ENCODE results near the gene WDR5. TPM values are rescaled to one million over a fixed set of nuclear protein-coding genes. Genes with fewer than 3 reads are reported as not detected.

WDR5 gene
- total RNA-seq, 1 donor from 2014 or later: 16.6 TPM

DNA sequence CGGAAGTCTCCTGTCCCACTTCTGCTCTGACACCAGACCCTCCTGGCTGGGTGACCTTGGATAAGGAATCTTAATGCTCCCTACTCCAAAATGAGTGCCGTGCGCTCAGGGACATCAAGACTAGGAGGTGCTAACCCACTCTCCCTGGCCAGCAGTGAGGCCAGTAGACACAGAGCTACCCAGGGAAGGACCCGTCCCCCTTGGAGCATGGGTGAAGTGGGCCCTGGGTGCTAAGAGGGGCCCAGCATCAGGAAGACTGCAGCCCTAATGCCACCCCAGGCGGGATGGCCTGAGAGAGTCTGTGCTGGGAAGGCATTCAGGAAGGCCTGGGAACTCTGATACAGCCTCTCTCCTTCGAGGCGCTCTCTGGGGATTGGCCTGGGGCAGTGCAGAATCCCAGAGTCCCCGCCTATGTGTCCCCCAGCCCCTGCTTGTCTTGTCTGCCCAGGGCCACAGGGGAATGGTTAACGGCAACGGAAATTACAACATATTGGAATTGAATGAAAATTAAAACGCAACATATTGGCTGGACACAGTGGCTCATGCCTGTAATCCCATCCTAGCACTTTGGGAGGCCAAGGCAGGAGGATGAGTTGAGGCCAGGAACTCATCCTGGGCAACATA is 58.1 kb downstream of the WDR5 start:
- intact Hi-C loops (cut with DNase I): no loop called here
- no peak for DNase-seq (ENCODE audit: low spot score)

DNA sequence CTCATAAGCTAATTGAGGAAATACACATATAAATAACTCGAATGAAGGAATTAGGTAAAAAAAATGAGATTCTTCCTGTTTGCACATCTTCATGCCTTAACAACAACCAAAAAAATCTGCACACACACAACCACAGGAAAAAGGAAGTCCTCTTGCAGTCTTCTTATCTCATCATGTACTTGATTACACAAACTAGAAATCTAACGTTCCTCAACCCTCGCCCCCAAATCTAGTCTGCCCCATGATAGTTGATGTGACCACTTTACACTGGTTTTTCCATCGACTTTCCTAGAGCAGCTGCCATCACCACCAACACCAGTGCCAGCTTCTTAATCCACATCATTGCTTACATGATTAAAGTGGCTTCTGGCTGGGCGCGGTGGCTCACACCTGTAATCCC is 59.7 kb downstream of the WDR5 start:
- intact Hi-C loops (cut with DNase I): no loop called here
- no peak for DNase-seq (ENCODE audit: low spot score)

DNA sequence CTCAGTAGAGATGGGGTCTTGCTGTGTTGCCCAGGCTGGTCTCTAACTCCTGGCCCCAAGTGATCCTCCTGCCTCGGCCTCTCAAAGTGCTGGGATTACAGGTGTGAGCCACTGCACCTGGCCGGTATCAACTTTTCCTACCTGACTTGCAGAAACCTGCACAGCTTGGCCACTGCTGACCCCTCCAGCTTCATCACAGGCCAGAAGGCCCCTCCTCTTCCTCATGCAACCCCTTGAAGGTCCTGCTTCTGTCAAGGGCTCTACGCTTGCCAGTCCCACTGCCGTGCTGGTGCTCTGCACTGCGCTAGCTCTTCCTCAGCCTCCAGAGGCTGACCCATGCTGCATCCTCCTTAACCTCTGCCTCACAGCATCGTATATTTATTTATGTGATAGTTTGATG is 61.0 kb downstream of the WDR5 start:
- no peak for DNase-seq (ENCODE audit: low spot score)
- intact Hi-C loops (cut with DNase I): no loop called here

DNA sequence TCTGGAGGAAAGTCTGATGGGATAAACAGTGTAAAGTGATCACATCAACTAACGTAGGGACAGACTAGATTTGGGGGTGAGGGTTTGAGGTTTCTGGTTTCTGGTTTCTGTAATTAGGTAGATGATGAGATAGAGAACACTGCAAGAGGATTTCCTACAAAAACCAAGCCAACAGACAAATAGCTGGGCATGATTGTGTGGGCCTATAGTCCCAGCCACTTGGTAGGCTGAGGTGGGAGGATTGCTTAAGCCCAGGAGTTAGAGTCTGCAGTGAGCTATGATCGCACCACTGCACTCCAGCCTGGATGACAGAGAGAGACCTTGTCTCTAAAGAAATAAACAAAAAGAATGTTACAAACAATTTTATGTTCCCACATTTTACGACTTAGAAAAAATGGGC is 62.9 kb downstream of the WDR5 start:
- no peak for DNase-seq (ENCODE audit: low spot score)
- intact Hi-C loops (cut with DNase I): no loop called here

DNA sequence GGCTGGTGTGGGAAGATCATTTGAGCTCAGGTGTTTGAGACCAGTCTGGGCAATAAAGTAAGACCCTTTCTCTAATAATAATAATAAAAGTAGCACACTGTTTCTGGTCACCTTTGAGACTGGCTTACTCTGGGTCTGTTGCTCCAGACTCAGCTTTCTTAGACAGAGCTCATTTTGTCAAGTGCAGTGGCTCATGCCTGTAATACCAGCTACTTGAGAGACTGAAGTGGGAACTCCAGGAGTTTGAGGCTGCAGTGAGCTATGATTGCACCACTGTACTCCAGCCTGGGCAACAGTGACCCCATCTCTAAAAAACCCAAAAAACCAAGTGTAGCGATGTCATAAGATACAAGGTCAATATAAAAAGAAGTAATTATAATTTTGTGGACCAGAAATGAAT is 64.8 kb downstream of the WDR5 start:
- intact Hi-C loops (cut with DNase I): no loop called here
- no peak for DNase-seq (ENCODE audit: low spot score)

DNA sequence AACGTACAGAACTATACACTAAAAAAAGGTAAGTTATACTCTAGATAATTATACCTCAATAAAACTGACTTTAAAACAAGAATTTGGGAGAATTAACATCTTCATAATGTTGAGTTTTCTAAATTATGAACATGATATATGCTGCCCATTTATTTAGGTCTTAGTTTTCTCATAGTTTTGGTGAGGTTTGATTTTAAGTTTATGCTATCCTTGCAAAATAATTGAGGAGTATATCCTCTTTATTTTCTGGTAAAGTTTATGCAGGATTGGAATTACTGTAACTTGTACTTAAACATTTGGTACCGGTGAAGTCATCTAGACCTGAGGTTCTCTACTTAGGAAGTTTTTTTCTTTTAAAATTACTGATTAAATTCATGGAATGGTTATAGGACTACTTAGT is 67.3 kb downstream of the WDR5 start:
- intact Hi-C loops (cut with DNase I): no loop called here
- DNase-seq (ENCODE audit: low spot score): no peak

DNA sequence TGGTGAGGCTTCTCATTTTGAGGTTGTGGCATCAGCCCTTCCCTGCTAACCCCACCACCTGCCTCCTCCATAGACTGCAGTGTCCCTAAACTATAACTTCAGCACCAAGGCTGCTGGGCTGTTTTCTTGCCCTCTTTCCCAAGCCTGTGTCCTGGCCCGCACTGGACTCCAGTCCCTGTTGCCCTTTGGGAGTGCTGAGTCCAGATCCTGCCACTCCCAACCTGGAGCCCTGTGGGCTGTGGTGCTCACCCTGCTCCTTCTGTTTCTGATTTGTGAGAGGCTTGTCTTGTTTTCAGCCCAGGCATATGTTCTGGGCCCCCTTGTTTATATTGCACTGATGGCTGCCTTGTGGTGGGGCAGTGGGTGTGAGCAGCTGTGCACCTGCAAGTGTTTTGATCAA is 68.2 kb downstream of the WDR5 start:
- intact Hi-C loops (cut with DNase I): no loop called here

DNA sequence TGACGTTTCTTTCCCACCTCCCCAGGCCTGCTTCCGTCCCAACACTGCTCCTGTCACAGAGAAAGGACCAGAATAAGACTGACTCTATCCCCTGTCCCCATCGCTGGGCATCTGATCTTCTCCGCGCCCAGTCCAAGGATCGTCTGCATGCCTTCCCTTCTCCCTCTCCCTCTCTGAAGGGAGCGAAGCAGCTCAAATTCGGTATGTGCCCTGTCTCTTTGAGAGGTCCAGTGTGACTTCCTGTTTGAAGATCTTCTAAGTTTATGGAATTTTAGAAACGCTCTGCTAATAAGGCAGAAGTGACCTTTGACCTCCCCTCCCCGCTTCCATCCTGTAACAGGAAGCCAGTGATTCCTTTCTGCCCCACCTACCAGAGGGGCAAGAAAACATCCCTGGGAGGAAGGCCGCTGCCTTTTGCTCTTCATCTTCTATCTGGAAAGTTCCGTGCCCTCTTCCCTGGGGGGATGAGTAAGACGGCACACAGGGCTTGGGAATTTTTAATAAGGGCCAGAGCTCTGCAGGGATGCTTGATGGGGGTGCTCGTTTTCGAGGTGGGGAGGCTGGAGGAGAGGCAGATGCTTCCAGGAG is 69.2 kb downstream of the WDR5 start:
- intact Hi-C loops (cut with DNase I): no loop called here
- no peak for DNase-seq (ENCODE audit: low spot score)

More for the DNA sequence above, 68.2 kb downstream of the WDR5 start:
- no peak for DNase-seq (ENCODE audit: low spot score)

DNA sequence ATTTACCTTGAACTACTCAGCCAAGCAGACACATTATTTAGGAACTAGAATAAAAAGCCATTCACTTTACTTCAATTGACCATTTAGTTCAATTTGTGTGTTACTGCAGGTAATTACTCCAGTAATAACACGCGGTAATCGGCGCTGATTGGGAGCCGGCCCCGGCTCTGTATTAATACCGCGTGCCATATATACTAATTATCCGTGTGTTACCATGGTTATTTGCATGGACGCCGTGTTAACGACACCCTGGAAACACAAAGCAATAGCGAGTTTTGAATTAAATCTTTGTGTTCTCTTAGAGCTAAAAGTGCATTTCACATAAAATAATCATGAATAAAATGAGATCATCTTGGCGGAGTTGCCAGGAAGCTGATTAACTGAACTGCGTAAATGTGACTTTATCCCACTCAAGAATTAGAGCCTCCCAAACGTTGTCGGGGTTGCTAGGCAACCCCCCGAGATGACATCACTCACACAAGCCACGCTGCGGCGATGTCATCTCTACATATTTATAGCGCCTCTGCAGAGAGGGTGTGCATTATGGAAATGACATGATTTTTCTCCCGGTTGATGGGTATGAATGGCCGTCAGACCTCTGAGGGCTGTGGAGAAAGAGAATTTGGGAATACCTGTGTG is 69.9 kb downstream of the WDR5 start:
- intact Hi-C loops (cut with DNase I): no loop called here
- DNase-seq (ENCODE audit: low spot score): no peak

DNA sequence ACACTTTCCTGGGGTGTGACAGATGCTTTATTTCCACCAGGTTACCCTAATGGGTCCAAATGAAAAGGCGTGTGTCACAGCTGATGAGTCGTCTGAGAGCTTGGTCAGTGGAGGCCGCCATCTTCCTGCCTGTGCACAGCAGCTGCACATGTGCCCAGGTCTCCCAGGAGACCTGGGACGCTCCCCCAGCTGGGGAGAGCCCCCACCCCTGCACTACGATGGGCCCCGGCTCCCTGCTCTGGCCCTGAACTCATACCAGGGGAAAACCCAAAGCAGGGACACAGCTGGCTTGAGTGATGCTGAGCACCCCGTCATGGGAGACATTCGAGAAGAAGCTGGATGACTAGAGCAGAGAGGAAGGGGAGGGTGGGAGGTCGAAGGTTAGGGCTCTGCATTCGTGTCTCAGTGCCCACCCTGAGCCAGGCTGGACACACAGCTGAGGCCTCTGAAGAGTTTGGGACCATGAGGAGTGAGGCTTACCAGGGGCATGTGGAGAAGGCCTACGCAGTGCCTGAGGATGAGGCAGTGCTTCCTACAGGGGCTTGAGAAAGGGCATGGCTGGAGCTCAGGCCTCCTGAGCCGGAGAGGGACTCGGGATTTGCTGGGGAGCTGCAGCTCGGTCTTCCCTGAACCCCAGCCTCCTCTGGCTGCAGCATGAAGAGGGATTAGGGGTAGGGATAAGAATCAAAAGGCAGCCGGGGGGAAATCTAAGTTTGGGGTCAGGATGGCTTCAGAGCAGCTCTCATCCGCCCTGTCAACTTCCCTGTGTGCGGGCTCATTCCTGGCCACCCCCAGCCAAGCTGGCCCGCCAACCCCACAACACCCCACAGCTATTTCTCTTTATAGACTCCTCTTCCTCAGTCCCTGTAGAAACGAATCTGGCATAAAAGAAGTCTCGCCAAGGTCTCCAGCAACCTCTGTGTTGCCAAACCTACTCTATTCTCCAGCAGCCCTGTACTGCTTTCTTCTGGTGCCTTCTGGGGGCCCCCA is 70.7 kb downstream of the WDR5 start:
- intact Hi-C loops (cut with DNase I): no loop called here
- DNase-seq (ENCODE audit: low spot score): no peak

DNA sequence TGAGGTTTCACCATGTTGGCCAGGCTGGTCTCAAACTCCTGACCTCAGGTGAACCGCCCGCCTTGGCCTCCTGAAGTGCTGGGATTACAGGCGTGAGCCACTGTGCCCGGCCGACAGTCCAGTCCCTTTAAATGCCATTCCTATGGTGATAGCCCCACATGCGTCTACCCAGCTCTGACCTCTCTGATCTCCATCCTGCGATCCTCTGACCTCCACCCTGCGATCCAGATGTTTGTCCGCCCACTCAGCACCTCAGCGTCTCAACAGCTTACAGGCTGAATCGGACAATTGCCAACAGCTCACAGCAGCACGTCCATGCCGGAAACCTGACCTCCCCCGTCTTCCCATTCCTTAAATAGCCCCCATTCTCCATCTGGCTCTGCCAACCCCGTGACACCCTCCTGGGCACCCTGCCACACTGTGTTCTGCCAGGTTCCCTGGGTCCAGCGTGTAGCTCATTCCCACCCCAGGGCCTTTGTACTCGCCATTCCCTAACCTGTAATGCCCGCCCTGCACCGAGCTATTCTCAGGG is 72.5 kb downstream of the WDR5 start:
- intact Hi-C loops (cut with DNase I): no loop called here
- peak; percentile 88 for DNase-seq (ENCODE audit: low spot score)

DNA sequence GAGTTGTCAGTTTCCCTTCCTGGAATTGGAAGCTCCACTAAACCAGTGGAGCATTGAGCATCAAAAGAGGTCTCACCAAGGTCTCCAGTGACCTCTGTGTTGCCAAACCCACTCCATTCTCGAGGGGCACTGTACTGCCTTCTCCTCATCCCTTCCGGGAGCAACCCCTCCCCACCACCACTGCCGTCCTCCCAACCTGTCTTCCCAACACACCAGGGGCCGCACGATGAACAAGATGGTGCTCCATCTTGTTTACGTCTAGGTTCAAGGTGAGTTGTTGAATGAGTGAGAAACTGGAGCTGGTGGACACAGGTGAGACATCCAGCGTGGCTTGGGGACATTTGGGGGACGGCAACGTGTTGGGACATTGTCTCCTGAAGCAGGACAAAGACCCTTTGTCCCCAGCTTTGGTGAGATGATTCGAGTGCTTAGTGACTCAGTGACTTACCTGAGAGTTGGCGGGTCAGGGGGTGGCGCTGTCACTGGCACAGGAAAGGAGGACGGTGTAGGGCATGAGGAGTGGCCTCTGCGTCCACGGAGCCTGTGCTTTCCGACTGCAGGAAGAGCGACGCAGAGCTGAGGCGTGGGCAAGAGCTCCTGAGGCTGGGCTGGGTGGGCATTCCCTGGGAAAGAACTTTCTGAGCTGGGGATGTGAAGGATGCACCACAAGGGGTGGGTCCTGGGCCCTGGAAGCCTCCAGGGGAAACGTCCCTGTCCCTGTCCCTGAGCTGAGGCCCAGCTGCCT is 73.3 kb downstream of the WDR5 start:
- intact Hi-C loops (cut with DNase I): no loop called here

More for the DNA sequence above, 73.3 kb downstream of the WDR5 start:
- DNase-seq (ENCODE audit: low spot score): no peak

Other genes with a start within 250 kb of the WDR5 start
- gene VAV2, start 143.8 kb upstream of the WDR5 start, total RNA-seq: 8.1 TPM
- gene BRD3OS, start 110.6 kb upstream of the WDR5 start, total RNA-seq: 9.0 TPM
- gene BRD3, start 68.1 kb upstream of the WDR5 start, total RNA-seq: 27.5 TPM
- gene RNU6ATAC, start 28.5 kb downstream of the WDR5 start, total RNA-seq: 214 TPM
- 42.6 TPM for gene RXRA, start 190.4 kb downstream of the WDR5 start, total RNA-seq